A673 (cell line): ENCODE data around the gene LONP2. TPM values are rescaled to one million over a fixed set of nuclear protein-coding genes. Genes with fewer than 3 reads are reported as not detected.
A peak's percentile ranks its signal among the peaks of the same experiment; 100 is the strongest.

Experiments
- BruUV-seq: library from RNA; stranded (reverse); fragments of 400-500 nt; replicated peaks from 2 replicates; lab custom pipeline; 2021; lab: Mats Ljungman, UMichigan
- CTCF ChIA-PET: fragments of 300-600 bp; sonication (Branson Sonifier 250); formaldehyde crosslinking; loops from one replicate; lab custom pipeline; 2022; ENCODE audit warnings: antibody characterized with exemption; lab: Charles Lee
- POLR2A ChIA-PET: fragments of 300-600 bp; sonication (Branson Sonifier 250); formaldehyde crosslinking; loops from one replicate; lab custom pipeline; 2022; ENCODE audit warnings: antibody characterized with exemption; ENCODE audit not compliant: low non-redundant PET; lab: Charles Lee
- DNase-seq: peaks from one replicate; pipeline ENCODE4 v3.0.0-alpha.2; 2015; ENCODE audit warnings: low spot score
- H3K27ac ChIP-seq: fragments of 200-600 bp; sonication (generic); 2 replicates; pipeline ENCODE4 v1.5.1; 2016; ENCODE audit warnings: mixed run types, low read depth, mild to moderate bottlenecking, mixed read lengths, antibody characterized with exemption, low read length; ENCODE audit not compliant: poor library complexity, severe bottlenecking
- H3K27me3 ChIP-seq: fragments of 200-600 bp; sonication (generic); replicated peaks from 2 replicates; pipeline ENCODE4 v1.6.1; 2017; ENCODE audit warnings: mixed run types, low read depth, mild to moderate bottlenecking, mixed read lengths, antibody characterized with exemption, low read length; ENCODE audit not compliant: insufficient read depth, poor library complexity
- H3K36me3 ChIP-seq: fragments of 200-600 bp; sonication (generic); 2 replicates; pipeline ENCODE4 v1.6.1; 2016; ENCODE audit warnings: mixed run types, mild to moderate bottlenecking, mixed read lengths, antibody characterized with exemption, low read length; ENCODE audit not compliant: insufficient read depth, poor library complexity, severe bottlenecking
- H3K4me1 ChIP-seq: fragments of 200-600 bp; sonication (generic); 2 replicates; pipeline ENCODE4 v1.6.1; 2017; ENCODE audit warnings: mixed run types, mild to moderate bottlenecking, mixed read lengths, antibody characterized with exemption, low read length; ENCODE audit not compliant: insufficient read depth, poor library complexity, severe bottlenecking
- H3K4me3 ChIP-seq: fragments of 200-600 bp; sonication (generic); 2 replicates; pipeline ENCODE4 v1.5.1; 2016; ENCODE audit warnings: low read depth, mixed run types, mild to moderate bottlenecking, mixed read lengths, low read length; ENCODE audit not compliant: poor library complexity, severe bottlenecking
- H3K9me3 ChIP-seq: fragments of 200-600 bp; sonication (generic); 2 replicates; pipeline ENCODE4 v1.6.1; 2016; ENCODE audit warnings: mixed run types, low read depth, mild to moderate bottlenecking, mixed read lengths, antibody characterized with exemption, low read length; ENCODE audit not compliant: poor library complexity, severe bottlenecking
- EZH2 ChIP-seq: fragments of 200-600 bp; sonication (generic); IDR thresholded peaks from 2 replicates; pipeline ENCODE4 v1.6.1; 2017; ENCODE audit warnings: borderline replicate concordance, low read depth, mild to moderate bottlenecking, mixed read lengths, antibody characterized with exemption, low read length; ENCODE audit not compliant: poor library complexity, severe bottlenecking
- intact Hi-C: fragments of 100-400 bp; cut with micrococcal nuclease; formaldehyde crosslinking; loops from one replicate; pipeline ENCODE4 v1.10.0; 2022; ENCODE audit not compliant: unreplicated experiment
- total RNA-seq: library from RNA; stranded (reverse); gene quantifications from 2 replicates; pipeline ENCODE4 v1.2.3, GENCODE V29; 2021
- TF ChIP-seq, protein P1 (sequence below): fragments of 300-800, 200-600 bp; sonication (generic); conservative IDR thresholded peaks from 2 replicates; pipeline ENCODE4 v1.5.1; 2017; ENCODE audit warnings: low read depth, mild to moderate bottlenecking, antibody characterized with exemption, low read length, moderate library complexity, mixed read lengths

LONP2 gene
- total RNA-seq, 1 experiment from 2014 or later, result 48.8 TPM

DNA sequence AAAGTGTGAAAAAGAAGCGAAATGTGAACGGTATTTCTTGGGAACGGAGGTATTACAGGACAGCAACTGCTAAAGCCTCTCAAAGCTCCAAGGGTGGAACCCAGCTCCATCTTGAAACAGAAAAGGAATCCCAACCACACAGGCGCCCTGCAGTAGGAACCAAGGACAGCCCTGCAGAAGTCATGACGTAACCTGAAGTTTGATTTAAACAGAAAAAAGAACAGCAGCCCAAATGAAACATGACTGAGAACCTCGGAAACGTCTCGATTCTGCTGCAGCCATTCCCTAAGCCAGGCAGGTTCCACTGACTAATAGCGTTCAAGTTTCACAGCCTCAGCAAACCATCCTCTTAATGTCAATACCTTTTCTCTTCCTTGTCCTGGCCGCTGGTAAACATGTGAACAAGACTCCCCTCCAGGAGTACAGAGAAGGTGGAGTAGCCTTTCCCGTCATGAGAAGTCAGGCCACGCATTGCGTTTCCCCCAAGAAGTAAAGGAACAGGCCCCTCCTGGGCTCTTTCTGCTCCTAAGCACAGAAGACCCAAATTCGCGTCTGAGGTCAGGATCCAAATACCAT is 121.0 kb downstream of the LONP2 start:
- H3K27ac ChIP-seq, result peak overlapping the region; percentile 91

DNA sequence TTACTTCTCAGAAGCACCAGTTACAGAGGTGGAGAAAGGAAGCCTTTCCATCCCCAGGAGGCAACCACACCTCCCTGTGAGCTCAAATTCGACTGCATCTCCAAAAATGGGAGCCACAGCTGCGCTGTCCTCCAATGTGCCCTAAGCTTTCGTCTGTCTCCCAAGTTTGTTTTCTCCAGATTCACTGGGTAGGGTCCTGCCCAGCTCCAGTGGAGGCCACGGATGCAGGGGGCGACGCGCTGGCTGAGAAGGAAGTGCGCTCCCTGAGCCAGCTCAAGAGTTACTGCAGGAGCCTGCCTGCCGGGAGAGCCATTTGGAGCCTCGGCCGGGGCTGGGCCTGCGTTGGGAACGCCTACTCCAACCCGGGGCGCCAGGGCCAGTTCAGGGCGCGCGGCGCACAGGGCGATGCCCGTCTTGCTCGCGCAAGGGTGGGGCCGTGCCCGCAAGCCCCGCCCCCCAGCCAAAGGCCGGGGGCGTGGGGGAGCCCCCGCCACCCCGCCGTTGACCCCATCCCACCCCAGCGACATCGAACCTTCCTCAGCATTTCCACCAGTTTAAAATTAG is 121.6 kb downstream of the LONP2 start:
- peak overlapping the region; percentile 91 for H3K27ac ChIP-seq
- no peaks in the 10 kb centered on the region for H3K27me3 ChIP-seq
- CTCF ChIA-PET, result interaction anchor here (0.5 to 1.5 kb wide), 3 partner anchors 18 to 266 kb away, joined by 4 to 11 read pairs (median 6); no protein-coding TSS in a partner anchor
- TF ChIP-seq, protein P1, sequence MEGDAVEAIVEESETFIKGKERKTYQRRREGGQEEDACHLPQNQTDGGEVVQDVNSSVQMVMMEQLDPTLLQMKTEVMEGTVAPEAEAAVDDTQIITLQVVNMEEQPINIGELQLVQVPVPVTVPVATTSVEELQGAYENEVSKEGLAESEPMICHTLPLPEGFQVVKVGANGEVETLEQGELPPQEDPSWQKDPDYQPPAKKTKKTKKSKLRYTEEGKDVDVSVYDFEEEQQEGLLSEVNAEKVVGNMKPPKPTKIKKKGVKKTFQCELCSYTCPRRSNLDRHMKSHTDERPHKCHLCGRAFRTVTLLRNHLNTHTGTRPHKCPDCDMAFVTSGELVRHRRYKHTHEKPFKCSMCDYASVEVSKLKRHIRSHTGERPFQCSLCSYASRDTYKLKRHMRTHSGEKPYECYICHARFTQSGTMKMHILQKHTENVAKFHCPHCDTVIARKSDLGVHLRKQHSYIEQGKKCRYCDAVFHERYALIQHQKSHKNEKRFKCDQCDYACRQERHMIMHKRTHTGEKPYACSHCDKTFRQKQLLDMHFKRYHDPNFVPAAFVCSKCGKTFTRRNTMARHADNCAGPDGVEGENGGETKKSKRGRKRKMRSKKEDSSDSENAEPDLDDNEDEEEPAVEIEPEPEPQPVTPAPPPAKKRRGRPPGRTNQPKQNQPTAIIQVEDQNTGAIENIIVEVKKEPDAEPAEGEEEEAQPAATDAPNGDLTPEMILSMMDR, result 0 out of 2 replicates have a peak, but pooled peaks have one; percentile 19
- TF ChIP-seq EZH2, result no peak
- intact Hi-C loops, result no loop called here
- no peaks in the 10 kb centered on the region for H3K9me3 ChIP-seq
- no TSS peak for BruUV-seq
- peaks cover 44% of the 10 kb centered on the region for H3K4me1 ChIP-seq
- peak overlapping the region; percentile 55 for H3K4me3 ChIP-seq
- DNase-seq, result peak; percentile 93
- POLR2A ChIA-PET, result interaction anchor here (0.6 to 0.9 kb wide), 2 partner anchors 18 to 66 kb away, joined by 3 to 6 read pairs; no protein-coding TSS in a partner anchor
- H3K36me3 ChIP-seq, result no peaks in the 10 kb centered on the region

More for the DNA sequence above, 121.0 kb downstream of the LONP2 start:
- Histone ChIP-seq H3K4me3 (peak overlapping the region; percentile 55), H3K4me1 (peaks cover 40% of the 10 kb centered on the region), H3K9me3 (no peaks in the 10 kb centered on the region), H3K27me3 (no peaks in the 10 kb centered on the region), H3K36me3 (no peaks in the 10 kb centered on the region)
- POLR2A ChIA-PET, result no interaction called here
- CTCF ChIA-PET, result interaction anchor here (1.5 kb wide), 1 partner anchor 258 kb away, joined by 6 read pairs; no protein-coding TSS in a partner anchor
- no peak for DNase-seq
- TF ChIP-seq, protein P1, result no peak
- TF ChIP-seq EZH2, result no peak
- BruUV-seq, result no TSS peak
- intact Hi-C loops, result no loop called here

DNA sequence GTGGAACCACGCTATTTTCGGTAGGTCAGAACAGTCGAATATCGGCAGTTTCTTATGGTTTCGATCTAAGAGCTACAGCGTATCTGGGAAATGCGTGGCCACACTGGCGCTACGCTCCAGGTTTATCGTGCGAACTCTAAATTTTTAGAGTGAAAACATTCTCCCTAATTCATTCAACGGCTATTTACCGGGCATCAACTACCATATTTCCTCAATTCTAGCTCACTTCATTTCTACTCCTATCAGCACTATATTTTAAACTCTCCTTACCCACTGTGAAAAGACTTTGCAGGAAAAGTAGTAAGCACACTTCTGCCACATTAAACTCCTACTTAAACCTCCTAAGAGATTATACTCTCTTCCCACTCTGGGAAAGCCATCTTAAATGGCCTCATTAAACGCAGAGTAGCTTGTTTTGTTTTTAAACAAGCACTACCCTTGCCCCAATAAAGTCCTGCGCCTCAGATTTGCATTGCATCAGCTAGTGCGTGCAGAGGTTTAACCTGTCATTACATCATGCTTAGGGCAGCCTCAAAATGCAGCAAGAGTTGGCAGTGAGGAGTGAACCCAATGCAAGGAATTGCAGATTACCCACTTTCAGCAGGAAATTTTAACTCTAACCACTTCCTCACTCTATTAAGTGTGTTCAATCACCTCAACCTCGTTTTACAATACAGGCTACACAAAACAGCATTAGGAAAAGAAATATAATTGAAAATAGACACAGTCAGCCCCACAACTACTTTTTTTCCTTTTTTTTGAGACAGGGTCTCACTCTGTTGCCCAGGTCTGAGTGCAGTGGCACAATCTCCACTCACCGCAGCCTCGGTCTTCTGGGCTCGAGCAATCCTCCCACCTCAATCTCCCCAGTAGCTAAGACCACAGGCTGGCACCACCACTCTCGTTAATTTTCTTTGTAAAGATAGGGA is 122.3 kb downstream of the LONP2 start:
- H3K9me3 ChIP-seq, result no peaks in the 10 kb centered on the region
- peak overlapping the region; percentile 91 for H3K27ac ChIP-seq
- CTCF ChIA-PET, result interaction anchor here (0.5 to 1.5 kb wide), 3 partner anchors 17 to 265 kb away, joined by 4 to 11 read pairs (median 6); no protein-coding TSS in a partner anchor
- peak; percentile 78 for DNase-seq
- TSS peak; percentile 93 for BruUV-seq
- H3K36me3 ChIP-seq, result no peaks in the 10 kb centered on the region
- POLR2A ChIA-PET, result interaction anchor here (0.6 to 0.9 kb wide), 2 partner anchors 17 to 67 kb away, joined by 3 to 6 read pairs; no protein-coding TSS in a partner anchor
- H3K27me3 ChIP-seq, result no peaks in the 10 kb centered on the region
- peaks cover 44% of the 10 kb centered on the region for H3K4me1 ChIP-seq
- H3K4me3 ChIP-seq, result peak overlapping the region; percentile 55
- TF ChIP-seq EZH2, result no peak
- TF ChIP-seq, protein P1, result no peak
- intact Hi-C loops, result no loop called here
